NCI-H187 treated with DMSO at 0.1 percent for 48 hours (cell line): ENCODE data around the gene MLLT11.

ENCODE experiments used
- DNase-seq: peaks from one replicate; lab custom pipeline; 2025; lab: John Stamatoyannopoulos, UW

The MLLT11 gene

GRCh38 chr1:151060007-151060656, at the start of gene MLLT11:
TSS of gene MLLT11 (plus strand) at chr1:151060397. CDS start at chr1:151067225, 6,828 bp downstream.
- DNase-seq, result peak; percentile 82

DNA sequence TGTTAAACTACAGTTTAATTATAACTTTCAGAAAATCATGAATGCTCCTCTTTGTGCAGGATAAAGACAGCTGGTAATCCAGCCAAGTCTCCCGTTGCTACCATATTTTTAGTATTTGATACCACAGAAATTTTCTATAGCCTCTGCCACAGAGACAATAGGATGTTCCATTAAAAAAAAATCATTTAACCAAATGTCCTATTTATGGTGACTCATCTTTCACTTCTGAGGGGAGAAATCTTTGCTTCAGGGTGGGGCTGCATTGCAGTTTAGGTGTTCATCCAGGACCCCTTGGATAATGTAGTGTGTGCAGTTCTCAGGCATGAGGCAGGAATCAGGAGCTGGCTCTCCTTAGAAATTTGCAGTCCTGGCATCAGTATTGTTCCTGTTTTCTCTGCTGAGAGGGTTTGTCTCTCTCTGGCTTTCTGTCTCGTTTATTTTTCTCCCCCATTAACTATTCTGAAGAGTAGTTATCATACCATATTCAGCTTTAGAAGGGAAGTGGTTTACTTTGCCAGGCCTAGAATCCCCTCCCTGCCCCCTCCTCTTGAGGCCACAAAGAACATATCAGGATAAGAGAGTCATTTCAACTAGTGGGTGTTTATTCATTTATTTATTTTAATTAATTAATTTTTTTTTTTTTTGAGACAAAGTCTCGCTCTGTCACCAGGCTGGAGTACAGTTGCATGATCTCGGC, 48.9 kb upstream of the MLLT11 start:
- DNase-seq, result no peak

DNA sequence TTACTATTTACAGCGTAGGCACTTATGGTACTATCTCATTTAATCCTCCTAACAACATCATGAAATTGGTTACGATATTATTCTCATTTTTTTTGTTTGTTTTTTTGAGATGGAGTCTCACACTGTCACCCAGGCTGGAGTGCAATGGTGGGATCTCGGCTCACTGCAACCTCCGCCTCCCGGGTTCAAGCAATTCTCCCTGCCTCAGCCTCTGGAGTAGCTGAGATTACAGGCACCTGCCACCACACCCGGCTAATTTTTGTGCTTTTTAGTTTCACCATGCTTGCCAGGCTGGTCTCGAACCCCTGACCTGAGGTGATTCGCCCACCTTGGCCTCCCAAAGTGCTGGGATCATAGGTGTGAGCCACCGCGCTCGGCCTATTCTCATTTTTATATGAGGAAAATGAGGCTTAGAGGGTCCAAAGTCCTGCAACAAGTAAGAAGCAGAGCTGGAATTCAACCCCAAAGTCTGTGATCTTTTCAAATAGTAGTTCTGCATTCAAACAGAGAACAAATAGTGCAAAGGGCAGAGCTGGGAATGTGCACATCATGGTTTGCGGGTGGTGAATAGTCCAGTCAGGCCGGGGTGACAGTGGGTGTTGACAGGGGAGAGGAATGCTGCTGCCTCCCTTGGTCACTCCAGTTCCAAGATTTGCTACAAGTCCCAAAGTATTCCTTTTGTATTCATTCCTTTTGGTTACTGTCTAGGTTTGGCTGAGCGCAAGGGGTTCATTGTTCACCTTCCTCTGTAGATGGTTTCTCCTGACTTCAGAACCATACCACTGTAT, 47.3 kb upstream of the MLLT11 start:
- no peak for DNase-seq

DNA sequence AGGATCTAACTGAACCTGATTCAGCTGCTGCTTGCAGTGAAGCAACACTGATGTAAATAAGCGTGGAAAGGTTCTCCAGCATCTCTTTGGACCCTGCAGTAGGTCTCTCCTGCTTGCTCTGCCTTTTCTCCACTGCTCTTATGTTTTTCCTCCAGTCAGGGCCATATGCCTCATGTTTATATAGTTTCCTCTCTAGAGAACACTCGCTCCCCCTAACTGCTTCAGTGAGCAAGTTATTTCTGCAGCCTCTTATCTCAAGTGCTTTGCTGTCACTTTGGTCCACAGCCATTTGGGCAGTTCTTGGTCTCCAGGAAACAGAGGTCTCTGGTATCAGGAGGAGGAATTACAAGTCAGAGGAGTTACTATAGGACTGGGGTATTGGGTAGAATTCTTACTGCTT, 46.7 kb upstream of the MLLT11 start:
- DNase-seq, result peak; percentile 84

GRCh38 chr1:151024540-151025146, 35.6 kb upstream of the MLLT11 start:
- peak; percentile 33 for DNase-seq

DNA sequence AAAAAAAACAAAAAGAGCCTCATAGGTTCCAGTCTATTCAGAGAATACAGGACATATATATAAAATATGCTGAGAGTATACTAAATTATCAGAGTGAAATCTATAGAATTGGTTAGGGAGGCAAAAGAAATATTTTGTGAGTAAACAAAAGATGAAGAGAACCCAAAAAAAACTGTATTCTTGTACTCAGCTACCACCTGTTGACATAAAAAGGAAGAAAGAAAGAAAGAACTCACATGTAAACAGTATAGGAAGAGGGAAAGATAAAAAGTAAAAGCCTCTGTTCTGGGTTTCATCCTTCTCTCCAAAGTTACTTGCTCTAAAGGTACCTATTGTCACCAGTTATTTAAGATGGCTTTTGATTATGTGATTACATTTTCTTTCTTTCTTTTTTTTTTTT, 33.7 kb upstream of the MLLT11 start:
- DNase-seq, result no peak

DNA sequence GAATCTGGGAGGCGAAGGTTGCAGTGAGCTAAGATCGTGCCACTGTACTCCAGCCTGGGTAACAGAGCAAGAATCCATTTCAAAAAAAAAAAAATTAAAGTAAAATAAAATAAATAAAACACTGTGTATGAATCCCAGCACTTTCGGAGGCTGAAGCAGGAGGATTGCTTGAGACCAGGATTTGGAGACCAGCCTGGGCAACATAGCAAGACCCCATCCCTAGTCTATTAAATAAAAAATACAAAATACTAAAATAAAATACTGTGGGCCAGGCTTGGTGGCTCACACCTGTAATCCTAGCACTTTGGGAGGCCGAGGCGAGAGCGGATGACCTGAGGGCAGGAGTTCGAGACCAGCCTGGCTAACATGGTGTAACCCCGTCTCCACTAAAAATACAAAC, 28.0 kb upstream of the MLLT11 start:
- no peak for DNase-seq

DNA sequence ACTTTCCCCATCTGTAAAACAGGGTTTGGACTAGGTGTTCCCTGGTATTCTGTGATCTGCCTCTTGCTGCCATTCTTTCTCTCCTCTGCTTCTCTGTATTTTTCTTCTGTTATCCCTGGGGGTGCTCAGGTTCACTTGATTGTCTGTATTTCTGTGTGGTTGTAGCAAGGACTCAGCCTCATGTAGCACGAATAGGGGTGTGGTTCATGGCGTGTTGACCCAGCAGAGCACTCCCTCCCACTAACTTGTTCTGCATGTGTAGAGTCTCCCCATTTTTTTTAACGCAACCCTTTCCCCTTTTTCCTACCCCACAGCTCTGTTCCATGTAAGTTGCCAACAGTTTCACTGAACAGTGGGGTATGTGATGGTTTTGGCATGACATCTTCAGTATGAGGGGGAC, 25.0 kb upstream of the MLLT11 start:
- no peak for DNase-seq

- DNase-seq, result no peak
These were observed 23.8 kb upstream of the MLLT11 start, which contains the start of gene BNIPL for GRCh38 chr1:151036356-151036755. TSS of gene BNIPL (plus strand) at chr1:151036586. CDS start at chr1:151036726, 140 bp downstream.

- DNase-seq, result no peak
These were observed 23.2 kb upstream of the MLLT11 start for GRCh38 chr1:151037032-151037431.

DNA sequence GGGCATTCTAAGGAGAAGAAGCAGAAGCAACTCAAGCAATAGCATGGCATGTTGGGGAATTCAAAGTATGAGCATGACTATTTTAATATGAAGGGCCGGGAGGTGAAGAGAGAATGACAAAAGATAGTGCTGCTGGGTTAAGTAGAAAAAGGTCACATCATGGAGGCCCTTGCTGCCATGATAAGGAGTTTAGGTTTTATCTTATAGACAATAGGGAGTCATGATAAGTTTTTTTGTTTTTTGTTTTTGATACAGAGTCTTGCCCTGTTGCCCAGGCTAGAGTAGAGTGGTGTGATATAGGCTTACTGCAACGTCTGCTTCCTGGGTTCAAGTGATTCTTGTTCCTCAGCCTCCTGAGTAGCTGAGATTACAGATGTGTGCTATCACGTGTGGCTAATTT, 20.7 kb upstream of the MLLT11 start:
- no peak for DNase-seq

GRCh38 chr1:151043163-151043562, 17.0 kb upstream of the MLLT11 start:
- DNase-seq, result no peak

DNA sequence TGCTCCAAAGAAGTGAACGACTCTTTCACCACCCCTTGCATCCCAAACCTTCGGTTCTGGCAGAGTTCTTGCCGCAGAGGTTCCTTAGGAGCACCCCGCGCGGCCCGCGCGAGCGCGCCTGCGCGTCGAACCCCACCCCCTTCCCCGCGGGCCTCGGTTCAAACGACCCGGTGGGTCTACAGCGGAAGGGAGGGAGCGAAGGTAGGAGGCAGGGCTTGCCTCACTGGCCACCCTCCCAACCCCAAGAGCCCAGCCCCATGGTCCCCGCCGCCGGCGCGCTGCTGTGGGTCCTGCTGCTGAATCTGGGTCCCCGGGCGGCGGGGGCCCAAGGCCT, 12.6 kb upstream of the MLLT11 start, which contains the start of gene C1orf56:
Gene C1orf56, plus strand, starts transcription at position 161 of the 334 bp plus-strand sequence. Its CDS starts 97 bp downstream, at position 258.
- DNase-seq, result peak; percentile 60

DNA sequence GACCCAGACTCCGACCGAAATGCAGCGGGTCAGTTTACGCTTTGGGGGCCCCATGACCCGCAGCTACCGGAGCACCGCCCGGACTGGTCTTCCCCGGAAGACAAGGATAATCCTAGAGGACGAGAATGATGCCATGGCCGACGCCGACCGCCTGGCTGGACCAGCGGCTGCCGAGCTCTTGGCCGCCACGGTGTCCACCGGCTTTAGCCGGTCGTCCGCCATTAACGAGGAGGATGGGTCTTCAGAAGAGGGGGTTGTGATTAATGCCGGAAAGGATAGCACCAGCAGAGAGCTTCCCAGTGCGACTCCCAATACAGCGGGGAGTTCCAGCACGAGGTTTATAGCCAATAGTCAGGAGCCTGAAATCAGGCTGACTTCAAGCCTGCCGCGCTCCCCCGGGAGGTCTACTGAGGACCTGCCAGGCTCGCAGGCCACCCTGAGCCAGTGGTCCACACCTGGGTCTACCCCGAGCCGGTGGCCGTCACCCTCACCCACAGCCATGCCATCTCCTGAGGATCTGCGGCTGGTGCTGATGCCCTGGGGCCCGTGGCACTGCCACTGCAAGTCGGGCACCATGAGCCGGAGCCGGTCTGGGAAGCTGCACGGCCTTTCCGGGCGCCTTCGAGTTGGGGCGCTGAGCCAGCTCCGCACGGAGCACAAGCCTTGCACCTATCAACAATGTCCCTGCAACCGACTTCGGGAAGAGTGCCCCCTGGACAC, 12.1 kb upstream of the MLLT11 start:
- no peak for DNase-seq

DNA sequence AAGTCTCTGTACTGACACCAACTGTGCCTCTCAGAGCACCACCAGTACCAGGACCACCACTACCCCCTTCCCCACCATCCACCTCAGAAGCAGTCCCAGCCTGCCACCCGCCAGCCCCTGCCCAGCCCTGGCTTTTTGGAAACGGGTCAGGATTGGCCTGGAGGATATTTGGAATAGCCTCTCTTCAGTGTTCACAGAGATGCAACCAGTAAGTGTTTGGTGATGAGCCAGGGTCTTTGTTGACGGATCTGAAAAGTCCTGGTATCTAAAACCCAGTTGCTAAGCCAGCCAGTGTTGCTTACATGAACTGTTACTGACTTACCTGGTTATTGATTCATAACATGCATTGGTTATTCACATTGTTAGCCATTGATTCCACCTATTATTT, 11.6 kb upstream of the MLLT11 start:
- DNase-seq, result no peak

GRCh38 chr1:151049458-151049857, 10.7 kb upstream of the MLLT11 start:
- no peak for DNase-seq

- no peak for DNase-seq
These were observed 10.0 kb upstream of the MLLT11 start for GRCh38 chr1:151050051-151050688.

- DNase-seq, result no peak
These were observed 8.7 kb upstream of the MLLT11 start for GRCh38 chr1:151051356-151052009.

DNA sequence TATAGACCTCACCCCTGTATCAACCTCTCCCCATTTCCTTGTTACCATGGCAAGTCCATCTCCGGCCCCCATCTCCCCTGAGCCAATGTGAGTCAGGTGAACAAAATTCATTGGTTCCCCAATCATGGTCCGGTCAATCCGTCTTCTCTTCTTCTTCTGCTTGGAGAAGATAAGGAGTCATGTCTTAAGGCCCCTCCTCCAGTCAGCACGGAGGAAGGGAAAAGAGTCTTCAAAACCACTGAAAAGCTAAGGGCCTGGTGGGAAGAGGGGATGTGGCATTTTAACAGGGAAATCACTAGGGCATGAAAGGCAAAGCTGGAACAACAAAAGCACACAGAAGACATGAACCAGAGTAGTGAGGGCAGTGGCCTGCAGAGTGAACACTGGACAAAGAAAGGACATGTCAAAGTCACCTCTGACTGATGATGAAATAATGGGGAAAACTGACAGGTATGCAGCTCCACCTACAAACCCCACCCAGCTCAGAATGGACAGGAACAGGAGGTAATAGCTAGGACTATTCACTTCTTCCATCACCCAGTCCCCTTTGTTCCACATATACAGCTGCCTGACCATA, 5.1 kb upstream of the MLLT11 start:
- no peak for DNase-seq

DNA sequence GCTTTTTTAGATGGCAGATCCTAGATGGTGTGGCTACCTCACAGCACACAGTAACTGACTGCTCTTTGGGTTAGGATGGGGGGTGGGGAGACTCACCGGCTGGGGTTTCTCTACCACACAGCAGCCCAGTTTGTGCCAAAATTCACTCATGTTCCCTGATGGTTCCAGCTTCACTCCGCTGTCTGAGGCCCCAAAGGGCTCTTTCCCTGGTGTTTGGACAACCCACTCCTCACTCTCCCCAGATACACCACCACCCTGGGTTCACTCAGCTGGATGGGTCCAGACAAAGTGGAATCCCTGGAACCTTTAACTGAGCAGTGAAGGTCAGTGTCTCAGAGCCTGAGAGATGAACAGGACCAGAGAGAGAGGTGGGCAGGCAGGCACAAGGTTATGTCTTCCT, 4.6 kb upstream of the MLLT11 start:
- no peak for DNase-seq
